ENCODE results near the gene CEP57L1.

GRCh38 chr6:109117346-109118035, 22.2 kb downstream of the CEP57L1 start:
- no peak for TF ChIP-seq CTCF (conservative IDR thresholded peaks at IDR 0.05 in 1 of 2, IDR thresholded peaks at IDR 0.05 in 1 of 2; ENCODE audit: extremely low read depth in 1 of 2, insufficient read depth in 1 of 2, low read depth in 1 of 2, low read length in 2 of 2)
- TF ChIP-seq EZH2 (IDR thresholded peaks at IDR 0.05; ENCODE audit: borderline replicate concordance, low read length): no peak

All from mammary epithelial cell (primary cell).